Rectal smooth muscle tissue (tissue), 1 donor: ENCODE data around the gene CDV3.

Experiments used
- H3K27ac ChIP-seq: one replicate; pipeline ENCODE4 v1.7.0; 2013; ENCODE audit warnings: low read depth, low read length, inconsistent platforms
- H3K27me3 ChIP-seq: one replicate; pipeline ENCODE4 v1.7.0; 2013; ENCODE audit warnings: low read length; ENCODE audit not compliant: control insufficient read depth, insufficient read depth
- H3K36me3 ChIP-seq: one replicate; pipeline ENCODE4 v1.7.0; 2013; ENCODE audit warnings: low read length; ENCODE audit not compliant: control insufficient read depth, insufficient read depth
- H3K4me1 ChIP-seq: one replicate; pipeline ENCODE4 v1.7.0; 2013; ENCODE audit warnings: low read length; ENCODE audit not compliant: control insufficient read depth, insufficient read depth
- H3K4me3 ChIP-seq: one replicate; pipeline ENCODE4 v1.7.0; 2013; ENCODE audit warnings: low read length
- H3K9ac ChIP-seq: one replicate; pipeline ENCODE4 v1.7.0; 2013; ENCODE audit warnings: low read length

CDV3 gene

GRCh38 chr3:133629146-133629545, 55.7 kb downstream of the CDV3 start:
- Histone ChIP-seq H3K4me3 (no peak overlapping the region), H3K4me1 (no peaks in the 10 kb centered on the region), H3K27me3 (no peaks in the 10 kb centered on the region), H3K9ac (no peak overlapping the region), H3K27ac (no peak overlapping the region), H3K36me3 (no peaks in the 10 kb centered on the region)

GRCh38 chr3:133633439-133633838, 60.0 kb downstream of the CDV3 start:
- H3K27me3 ChIP-seq: no peaks in the 10 kb centered on the region
- no peaks in the 10 kb centered on the region for H3K4me1 ChIP-seq
- peaks cover 4% of the 10 kb centered on the region for H3K36me3 ChIP-seq
- no peak overlapping the region for H3K4me3 ChIP-seq
- no peak overlapping the region for H3K27ac ChIP-seq
- no peak overlapping the region for H3K9ac ChIP-seq
